Stimulated activated memory B cell treated with anti-CD40 and anti-IgM and Interleukin-4, amounts not matched to agents 10 μg/mL and 1 μg/mL and 100 μg/mL, for 72 hours (primary cell): ENCODE data around the gene TEX22.
A peak's percentile ranks its signal among the peaks of the same experiment; 100 is the strongest.

ENCODE experiments used
- ATAC-seq: fragments of 150-1000 bp; cut with Tn5 transposase; 2 replicates; pipeline ENCODE4 v1.10.0; 2021
- H3K27ac Mint-ChIP-seq: one replicate; pipeline ENCODE4 v1.8.0; 2022; ENCODE audit warnings: mild to moderate bottlenecking, mixed read lengths
- H3K27me3 Mint-ChIP-seq: one replicate; pipeline ENCODE4 v1.8.0; 2022; ENCODE audit warnings: mixed read lengths
- H3K36me3 Mint-ChIP-seq: one replicate; pipeline ENCODE4 v1.8.0; 2022; ENCODE audit warnings: mixed read lengths
- H3K4me1 Mint-ChIP-seq: one replicate; pipeline ENCODE4 v1.8.0; 2022; ENCODE audit warnings: mixed read lengths
- H3K4me3 Mint-ChIP-seq: one replicate; pipeline ENCODE4 v1.8.0; 2022; ENCODE audit warnings: mild to moderate bottlenecking, moderate library complexity, mixed read lengths
- H3K9me3 Mint-ChIP-seq: one replicate; pipeline ENCODE4 v1.8.0; 2022; ENCODE audit warnings: mixed read lengths

The TEX22 gene

GRCh38 chr14:105442834-105443233 lies 44.5 kb downstream of the TEX22 start:
- Mint-ChIP-seq H3K4me1 (peaks cover 2% of the 10 kb centered on the region), H3K9me3 (no peaks in the 10 kb centered on the region), H3K36me3 (peaks cover 21% of the 10 kb centered on the region), H3K27me3 (no peaks in the 10 kb centered on the region), H3K4me3 (no peak overlapping the region), H3K27ac (no peak overlapping the region)
- no peak for ATAC-seq

- no peaks in the 10 kb centered on the region for H3K27me3 Mint-ChIP-seq
- peaks cover 10% of the 10 kb centered on the region for H3K4me1 Mint-ChIP-seq
- ATAC-seq = no peak
- H3K27ac Mint-ChIP-seq = no peak overlapping the region
- H3K9me3 Mint-ChIP-seq = no peaks in the 10 kb centered on the region
- no peak overlapping the region for H3K4me3 Mint-ChIP-seq
- peaks cover 21% of the 10 kb centered on the region for H3K36me3 Mint-ChIP-seq
Measured at GRCh38 chr14:105444859-105445258, 46.5 kb downstream of the TEX22 start.

GRCh38 chr14:105445290-105445689 lies 47.0 kb downstream of the TEX22 start:
- Mint-ChIP-seq H3K9me3 (no peaks in the 10 kb centered on the region), H3K4me1 (peaks cover 10% of the 10 kb centered on the region), H3K4me3 (no peak overlapping the region), H3K27ac (no peak overlapping the region), H3K27me3 (no peaks in the 10 kb centered on the region), H3K36me3 (peaks cover 24% of the 10 kb centered on the region)
- no peak for ATAC-seq

- Mint-ChIP-seq H3K9me3 (no peaks in the 10 kb centered on the region), H3K36me3 (peaks cover 27% of the 10 kb centered on the region), H3K4me1 (peaks cover 10% of the 10 kb centered on the region), H3K27ac (no peak overlapping the region), H3K4me3 (no peak overlapping the region), H3K27me3 (no peaks in the 10 kb centered on the region)
- no peak for ATAC-seq
Measured at GRCh38 chr14:105445901-105446845, 47.8 kb downstream of the TEX22 start.

- H3K9me3 Mint-ChIP-seq = no peaks in the 10 kb centered on the region
- peaks cover 10% of the 10 kb centered on the region for H3K4me1 Mint-ChIP-seq
- H3K27me3 Mint-ChIP-seq = no peaks in the 10 kb centered on the region
- H3K27ac Mint-ChIP-seq = no peak overlapping the region
- peaks cover 23% of the 10 kb centered on the region for H3K36me3 Mint-ChIP-seq
- no peak for ATAC-seq
- no peak overlapping the region for H3K4me3 Mint-ChIP-seq
Measured at GRCh38 chr14:105446971-105447370, 48.6 kb downstream of the TEX22 start.

GRCh38 chr14:105447651-105448640 lies 49.6 kb downstream of the TEX22 start:
- no peak for ATAC-seq
- Mint-ChIP-seq H3K4me3 (no peak overlapping the region), H3K4me1 (peaks cover 10% of the 10 kb centered on the region), H3K36me3 (peaks cover 23% of the 10 kb centered on the region), H3K27ac (no peak overlapping the region), H3K9me3 (no peaks in the 10 kb centered on the region), H3K27me3 (no peaks in the 10 kb centered on the region)

GRCh38 chr14:105448706-105449111 lies 50.4 kb downstream of the TEX22 start:
- Mint-ChIP-seq H3K27me3 (no peaks in the 10 kb centered on the region), H3K9me3 (no peaks in the 10 kb centered on the region), H3K27ac (no peak overlapping the region), H3K36me3 (peaks cover 24% of the 10 kb centered on the region), H3K4me3 (no peak overlapping the region), H3K4me1 (peaks cover 10% of the 10 kb centered on the region)
- peak; percentile 87 for ATAC-seq

GRCh38 chr14:105449276-105450122 lies 51.2 kb downstream of the TEX22 start:
- H3K27me3 Mint-ChIP-seq = no peaks in the 10 kb centered on the region
- H3K27ac Mint-ChIP-seq = no peak overlapping the region
- ATAC-seq = peak; percentile 5
- no peak overlapping the region for H3K4me3 Mint-ChIP-seq
- H3K4me1 Mint-ChIP-seq = peaks cover 16% of the 10 kb centered on the region
- H3K9me3 Mint-ChIP-seq = no peaks in the 10 kb centered on the region
- peaks cover 29% of the 10 kb centered on the region for H3K36me3 Mint-ChIP-seq

GRCh38 chr14:105450123-105450505 lies 51.8 kb downstream of the TEX22 start:
- Mint-ChIP-seq H3K27ac (no peak overlapping the region), H3K9me3 (no peaks in the 10 kb centered on the region), H3K36me3 (peaks cover 33% of the 10 kb centered on the region), H3K4me3 (no peak overlapping the region), H3K4me1 (peaks cover 17% of the 10 kb centered on the region), H3K27me3 (no peaks in the 10 kb centered on the region)
- ATAC-seq = no peak

GRCh38 chr14:105450864-105451720 lies 52.8 kb downstream of the TEX22 start:
- Mint-ChIP-seq H3K4me1 (peaks cover 24% of the 10 kb centered on the region), H3K36me3 (peaks cover 40% of the 10 kb centered on the region), H3K27ac (no peak overlapping the region), H3K9me3 (no peaks in the 10 kb centered on the region), H3K27me3 (no peaks in the 10 kb centered on the region), H3K4me3 (no peak overlapping the region)
- ATAC-seq = no peak

- no peak for ATAC-seq
- Mint-ChIP-seq H3K27ac (no peak overlapping the region), H3K9me3 (no peaks in the 10 kb centered on the region), H3K27me3 (no peaks in the 10 kb centered on the region), H3K4me3 (no peak overlapping the region), H3K4me1 (peaks cover 21% of the 10 kb centered on the region), H3K36me3 (peaks cover 40% of the 10 kb centered on the region)
Measured at GRCh38 chr14:105452963-105453362, 54.6 kb downstream of the TEX22 start.

- Mint-ChIP-seq H3K4me3 (no peak overlapping the region), H3K4me1 (peaks cover 14% of the 10 kb centered on the region), H3K27me3 (no peaks in the 10 kb centered on the region), H3K9me3 (no peaks in the 10 kb centered on the region), H3K27ac (no peak overlapping the region), H3K36me3 (peaks cover 40% of the 10 kb centered on the region)
- no peak for ATAC-seq
Measured at GRCh38 chr14:105453847-105454246, 55.5 kb downstream of the TEX22 start.

GRCh38 chr14:105455086-105455640 lies 56.8 kb downstream of the TEX22 start:
- Mint-ChIP-seq H3K27ac (no peak overlapping the region), H3K27me3 (no peaks in the 10 kb centered on the region), H3K36me3 (peaks cover 39% of the 10 kb centered on the region), H3K4me3 (no peak overlapping the region), H3K9me3 (no peaks in the 10 kb centered on the region), H3K4me1 (peaks cover 14% of the 10 kb centered on the region)
- no peak for ATAC-seq
